ENCODE data around the gene ZFPL1.

Gene ZFPL1

GRCh38 chr11:65107078-65107477 lies 23.1 kb downstream of the ZFPL1 start:
- Mint-ChIP-seq H3K9me3 (no peaks in the 10 kb centered on the region), H3K36me3 (ENCODE audit: low read depth) (peaks cover 10% of the 10 kb centered on the region), H3K27ac (no peak overlapping the region), H3K4me1 (no peaks in the 10 kb centered on the region), H3K27me3 (ENCODE audit: low read depth) (no peaks in the 10 kb centered on the region), H3K4me3 (no peak overlapping the region)
- TF ChIP-seq, protein P1, sequence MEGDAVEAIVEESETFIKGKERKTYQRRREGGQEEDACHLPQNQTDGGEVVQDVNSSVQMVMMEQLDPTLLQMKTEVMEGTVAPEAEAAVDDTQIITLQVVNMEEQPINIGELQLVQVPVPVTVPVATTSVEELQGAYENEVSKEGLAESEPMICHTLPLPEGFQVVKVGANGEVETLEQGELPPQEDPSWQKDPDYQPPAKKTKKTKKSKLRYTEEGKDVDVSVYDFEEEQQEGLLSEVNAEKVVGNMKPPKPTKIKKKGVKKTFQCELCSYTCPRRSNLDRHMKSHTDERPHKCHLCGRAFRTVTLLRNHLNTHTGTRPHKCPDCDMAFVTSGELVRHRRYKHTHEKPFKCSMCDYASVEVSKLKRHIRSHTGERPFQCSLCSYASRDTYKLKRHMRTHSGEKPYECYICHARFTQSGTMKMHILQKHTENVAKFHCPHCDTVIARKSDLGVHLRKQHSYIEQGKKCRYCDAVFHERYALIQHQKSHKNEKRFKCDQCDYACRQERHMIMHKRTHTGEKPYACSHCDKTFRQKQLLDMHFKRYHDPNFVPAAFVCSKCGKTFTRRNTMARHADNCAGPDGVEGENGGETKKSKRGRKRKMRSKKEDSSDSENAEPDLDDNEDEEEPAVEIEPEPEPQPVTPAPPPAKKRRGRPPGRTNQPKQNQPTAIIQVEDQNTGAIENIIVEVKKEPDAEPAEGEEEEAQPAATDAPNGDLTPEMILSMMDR (IDR thresholded peaks at IDR 0.05; ENCODE audit: unreplicated experiment in 3 of 3), result no peak

DNA sequence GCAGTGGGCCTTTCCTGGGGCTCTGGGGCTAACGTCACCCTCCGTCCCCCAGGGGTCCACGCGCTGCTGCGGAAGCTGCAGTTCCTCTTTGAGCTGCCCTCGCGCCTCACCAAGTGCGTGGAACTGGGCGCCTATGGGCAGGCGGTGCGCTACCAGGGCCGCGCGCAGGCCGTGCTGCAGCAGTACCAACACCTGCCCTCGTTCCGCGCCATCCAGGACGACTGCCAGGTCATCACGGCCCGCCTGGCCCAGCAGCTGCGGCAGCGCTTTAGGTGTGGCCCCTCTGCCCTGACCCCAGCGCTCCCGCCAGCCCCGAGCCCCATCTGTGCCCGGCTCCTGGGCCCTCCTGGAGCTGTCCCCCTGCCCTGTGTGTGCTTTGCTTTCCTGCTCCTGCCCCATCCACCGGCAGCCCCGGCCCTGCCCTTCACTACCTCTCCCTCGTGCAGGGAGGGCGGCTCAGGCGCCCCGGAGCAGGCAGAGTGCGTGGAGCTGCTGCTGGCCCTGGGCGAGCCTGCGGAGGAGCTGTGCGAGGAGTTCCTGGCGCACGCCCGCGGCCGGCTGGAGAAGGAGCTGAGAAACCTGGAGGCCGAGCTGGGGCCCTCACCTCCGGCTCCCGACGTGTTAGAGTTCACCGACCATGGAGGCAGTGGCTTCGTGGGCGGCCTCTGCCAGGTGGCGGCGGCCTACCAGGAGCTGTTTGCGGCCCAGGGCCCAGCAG lies 23.9 kb downstream of the ZFPL1 start:
- Mint-ChIP-seq H3K9me3 (no peaks in the 10 kb centered on the region), H3K27me3 (ENCODE audit: low read depth) (no peaks in the 10 kb centered on the region), H3K4me1 (no peaks in the 10 kb centered on the region), H3K36me3 (ENCODE audit: low read depth) (peaks cover 10% of the 10 kb centered on the region), H3K27ac (no peak overlapping the region), H3K4me3 (no peak overlapping the region)
- TF ChIP-seq, protein P1 (IDR thresholded peaks at IDR 0.05; ENCODE audit: unreplicated experiment in 3 of 3), result no peak

DNA sequence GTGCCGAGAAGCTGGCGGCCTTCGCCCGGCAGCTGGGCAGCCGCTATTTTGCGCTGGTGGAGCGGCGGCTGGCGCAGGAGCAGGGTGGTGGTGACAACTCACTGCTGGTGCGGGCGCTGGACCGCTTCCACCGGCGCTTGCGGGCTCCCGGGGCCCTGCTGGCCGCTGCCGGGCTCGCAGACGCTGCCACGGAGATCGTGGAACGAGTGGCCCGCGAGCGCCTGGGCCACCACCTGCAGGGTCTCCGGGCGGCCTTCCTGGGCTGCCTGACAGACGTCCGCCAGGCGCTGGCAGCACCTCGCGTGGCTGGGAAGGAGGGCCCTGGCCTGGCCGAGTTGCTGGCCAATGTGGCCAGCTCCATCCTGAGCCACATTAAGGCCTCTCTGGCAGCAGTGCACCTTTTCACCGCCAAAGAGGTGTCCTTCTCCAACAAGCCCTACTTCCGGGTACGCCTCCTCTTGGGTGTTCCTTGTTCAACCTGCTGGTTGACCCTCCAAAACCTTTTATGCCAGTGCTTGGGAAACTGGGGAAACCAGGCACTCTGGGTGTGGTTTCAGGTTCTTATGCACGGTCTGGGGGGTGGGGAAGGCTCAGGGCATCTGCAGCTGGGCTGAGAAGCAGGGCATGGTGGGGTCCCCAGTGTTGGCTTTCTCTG lies 24.6 kb downstream of the ZFPL1 start:
- no peaks in the 10 kb centered on the region for H3K27me3 Mint-ChIP-seq (ENCODE audit: low read depth)
- H3K27ac Mint-ChIP-seq, result no peak overlapping the region
- H3K36me3 Mint-ChIP-seq (ENCODE audit: low read depth), result peaks cover 8% of the 10 kb centered on the region
- TF ChIP-seq, protein P1 (IDR thresholded peaks at IDR 0.05; ENCODE audit: unreplicated experiment in 3 of 3), result no peak
- peaks cover 6% of the 10 kb centered on the region for H3K4me1 Mint-ChIP-seq
- no peaks in the 10 kb centered on the region for H3K9me3 Mint-ChIP-seq
- no peak overlapping the region for H3K4me3 Mint-ChIP-seq

DNA sequence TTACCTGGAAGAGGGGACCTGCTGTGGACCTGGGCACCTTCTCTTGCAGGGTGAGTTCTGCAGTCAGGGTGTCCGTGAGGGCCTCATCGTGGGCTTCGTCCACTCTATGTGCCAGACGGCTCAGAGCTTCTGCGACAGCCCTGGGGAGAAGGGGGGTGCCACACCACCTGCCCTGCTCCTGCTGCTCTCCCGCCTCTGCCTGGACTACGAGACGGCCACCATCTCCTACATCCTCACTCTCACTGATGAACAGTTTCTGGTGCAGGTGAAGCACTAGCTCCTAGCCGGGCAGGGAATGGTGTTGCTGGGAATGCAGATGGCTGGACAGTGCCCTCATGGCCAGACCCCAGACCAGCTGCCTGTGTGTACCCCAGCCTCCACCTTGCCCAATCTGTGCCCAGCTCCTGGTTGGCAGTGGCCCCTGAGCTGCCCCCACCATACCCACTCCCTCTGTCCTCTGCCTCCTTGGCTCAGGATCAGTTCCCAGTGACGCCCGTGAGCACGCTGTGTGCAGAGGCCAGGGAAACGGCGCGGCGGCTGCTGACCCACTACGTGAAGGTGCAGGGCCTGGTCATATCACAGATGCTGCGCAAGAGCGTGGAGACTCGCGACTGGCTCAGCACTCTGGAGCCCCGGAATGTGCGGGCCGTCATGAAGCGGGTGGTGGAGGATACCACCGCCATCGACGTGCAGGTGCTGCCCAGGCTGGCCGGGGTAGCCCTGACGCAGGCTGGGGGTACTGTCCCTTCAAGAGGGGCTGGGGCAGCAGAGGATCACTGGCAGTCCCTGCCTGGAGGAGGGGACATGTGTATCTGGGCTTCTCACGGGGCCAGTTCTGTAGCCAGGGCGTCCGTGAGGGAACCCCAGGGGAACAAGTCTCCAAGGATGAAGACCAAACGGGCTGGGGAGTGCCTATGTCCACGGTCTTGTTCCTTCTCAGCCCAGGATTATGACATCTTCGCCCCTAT lies 25.5 kb downstream of the ZFPL1 start:
- peaks cover 13% of the 10 kb centered on the region for H3K4me1 Mint-ChIP-seq
- TF ChIP-seq, protein P1 (IDR thresholded peaks at IDR 0.05; ENCODE audit: unreplicated experiment in 3 of 3), result no peak

GRCh38 chr11:65110354-65110861 lies 26.4 kb downstream of the ZFPL1 start:
- Mint-ChIP-seq H3K4me3 (peak overlapping the region; percentile 65 to 72 (median 70)), H3K9me3 (no peaks in the 10 kb centered on the region), H3K27ac (peak overlapping the region in 2 of 3 experiments; percentile 25 to 52), H3K4me1 (peaks cover 13% of the 10 kb centered on the region), H3K27me3 (ENCODE audit: low read depth) (no peaks in the 10 kb centered on the region), H3K36me3 (ENCODE audit: low read depth) (peaks cover 5% of the 10 kb centered on the region)
- TF ChIP-seq, protein P1 (IDR thresholded peaks at IDR 0.05; ENCODE audit: unreplicated experiment in 3 of 3), result peak; percentile 96 to 99 (median 97)

More for the DNA sequence above, 25.5 kb downstream of the ZFPL1 start:
- Mint-ChIP-seq H3K9me3 (no peaks in the 10 kb centered on the region), H3K27ac (no peak overlapping the region), H3K36me3 (ENCODE audit: low read depth) (peaks cover 8% of the 10 kb centered on the region), H3K27me3 (ENCODE audit: low read depth) (no peaks in the 10 kb centered on the region), H3K4me3 (no peak overlapping the region)

All from nephron (organoid).